Activated CD4-positive, CD25-positive, alpha-beta regulatory T cell treated with anti-CD3 and anti-CD28 coated beads, Interleukin-2, amount 50 U/mL, for 72 hours (primary cell): ENCODE data around the gene SAE1.
A peak's percentile ranks its signal among the peaks of the same experiment; 100 is the strongest.

Experiments
- DNase-seq: peaks from one replicate; pipeline ENCODE4 v3.0.0; 2021

The SAE1 gene

DNA sequence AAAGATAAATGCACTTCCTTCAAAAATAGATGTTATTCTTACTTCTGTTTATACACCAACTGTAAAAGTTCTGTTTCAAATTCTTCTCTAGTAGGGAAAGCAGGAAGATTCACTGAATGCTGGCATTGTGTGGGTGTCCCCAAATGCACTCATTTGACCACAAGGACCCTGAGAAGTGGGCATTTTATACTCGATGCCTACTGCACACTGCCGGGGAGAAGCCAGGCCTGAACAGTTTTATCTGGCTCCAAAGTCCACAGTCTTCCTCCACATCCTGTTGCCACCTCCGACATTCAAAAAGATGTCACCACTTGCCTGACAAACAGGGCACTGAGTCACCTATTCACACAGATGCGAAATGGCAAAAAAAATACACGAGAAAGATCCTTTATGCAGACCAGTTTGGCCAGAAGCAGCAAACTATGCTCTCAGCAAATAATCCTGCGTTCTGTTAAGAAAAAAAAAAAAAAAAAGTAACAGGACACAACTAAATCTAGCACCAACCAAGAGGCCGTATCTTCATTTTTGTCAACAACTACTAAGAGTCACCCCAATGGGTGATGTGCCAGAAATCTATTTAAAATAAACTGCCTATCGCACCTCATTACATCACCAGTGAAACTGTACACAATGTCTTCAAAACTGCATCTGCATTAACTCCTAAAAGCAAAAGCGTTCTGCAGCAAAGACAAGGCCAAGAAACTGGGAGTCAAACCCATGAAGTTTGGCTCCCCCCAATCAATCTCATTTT is 23.3 kb upstream of the SAE1 start:
- DNase-seq, result peak; percentile 41

GRCh38 chr19:47107953-47108746 is 22.5 kb upstream of the SAE1 start:
- no peak for DNase-seq

DNA sequence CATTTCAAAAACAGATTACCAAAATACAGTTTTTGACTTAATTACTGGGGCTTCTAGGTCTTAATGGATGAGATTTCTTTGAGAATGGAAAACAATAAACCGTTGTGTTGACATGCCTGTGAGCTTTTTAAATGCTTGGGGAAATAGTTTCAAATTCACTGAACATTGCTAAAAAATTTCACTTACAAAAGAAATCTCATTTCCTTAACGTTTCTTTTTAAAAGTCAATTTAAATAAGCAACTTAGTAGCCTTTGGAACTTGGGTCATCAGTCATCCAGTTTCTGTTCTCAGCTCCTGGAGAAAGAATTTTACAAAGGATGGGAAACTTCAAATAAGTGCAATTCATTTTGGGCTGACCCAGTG is 21.5 kb upstream of the SAE1 start:
- no peak for DNase-seq

- DNase-seq, result peak; percentile 54
Observed at GRCh38 chr19:47109541-47110375, 20.9 kb upstream of the SAE1 start.

GRCh38 chr19:47110521-47111005 is 20.1 kb upstream of the SAE1 start:
- peak; percentile 50 for DNase-seq

DNA sequence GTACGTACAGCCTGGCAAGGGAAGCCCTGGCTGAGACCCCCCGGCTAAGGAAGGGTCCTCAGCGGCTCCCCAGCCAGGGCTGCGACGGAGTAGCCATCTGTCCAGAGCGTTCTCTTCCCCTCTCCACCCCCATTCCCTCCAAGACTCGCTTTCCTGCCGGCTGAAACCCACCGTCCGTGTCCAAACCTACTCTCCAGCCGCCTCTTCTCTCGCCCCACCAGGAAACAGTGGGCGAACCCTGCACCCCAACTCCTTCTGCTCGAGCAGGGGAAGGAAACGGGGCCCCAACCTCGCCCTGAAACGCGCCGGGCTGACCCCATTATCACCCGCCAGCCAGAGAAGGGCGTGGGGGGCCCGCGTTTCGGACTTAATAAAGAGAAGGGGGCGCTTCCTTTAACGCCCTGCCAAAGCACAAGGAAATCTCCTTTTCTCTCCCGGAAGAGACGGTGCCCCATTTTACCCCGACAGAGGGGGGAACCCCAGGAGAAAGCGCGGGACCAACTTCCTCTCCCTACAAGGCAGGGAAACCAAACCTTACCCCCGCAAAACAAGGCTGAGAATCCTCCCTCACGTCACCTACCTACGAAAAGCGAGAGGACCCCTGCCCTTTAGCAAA is 19.5 kb upstream of the SAE1 start:
- peak; percentile 60 for DNase-seq

- DNase-seq, result no peak
Observed at GRCh38 chr19:47111682-47112165, 18.9 kb upstream of the SAE1 start.

DNA sequence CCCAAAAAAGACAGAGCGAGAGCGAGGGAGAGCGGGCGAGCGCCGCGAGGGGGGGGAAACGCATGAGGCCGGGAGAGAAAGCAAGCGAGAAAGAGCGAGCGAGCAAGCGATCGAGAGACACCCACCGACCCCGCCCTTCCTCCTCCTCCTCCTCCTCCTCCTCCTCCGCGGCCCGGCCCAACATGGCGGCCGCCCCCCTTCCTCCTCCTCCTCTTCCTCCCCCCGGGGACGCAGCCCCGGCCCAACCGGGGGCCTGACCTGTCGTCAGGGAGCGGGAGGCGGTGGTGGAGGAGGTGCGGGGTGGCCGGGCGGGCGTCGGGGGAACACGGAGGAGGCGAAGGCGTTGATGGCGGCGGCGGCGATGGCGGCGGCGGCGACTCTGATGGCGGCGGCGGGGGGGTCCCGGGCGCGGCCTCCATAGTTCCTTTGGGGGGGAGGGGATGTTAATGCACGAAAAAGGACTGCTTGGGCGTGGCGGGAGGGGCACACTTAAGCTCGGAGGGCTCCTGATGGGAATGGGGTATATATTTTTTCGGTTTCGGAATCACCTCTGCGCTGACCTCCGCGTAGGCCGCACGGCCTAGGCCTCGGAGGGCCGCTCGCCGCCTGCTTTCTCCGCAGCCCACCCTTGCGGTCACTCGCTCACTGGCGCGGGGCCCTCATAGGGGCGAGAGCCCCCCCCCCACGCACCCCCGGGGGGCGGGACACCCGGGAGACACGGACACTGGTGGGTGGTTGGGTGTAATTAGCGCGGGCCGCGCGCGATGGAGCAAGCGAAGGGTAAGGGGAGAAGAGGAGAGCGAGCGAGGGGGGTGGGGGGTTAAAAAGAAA is 18.3 kb upstream of the SAE1 start:
- peak; percentile 90 for DNase-seq

DNA sequence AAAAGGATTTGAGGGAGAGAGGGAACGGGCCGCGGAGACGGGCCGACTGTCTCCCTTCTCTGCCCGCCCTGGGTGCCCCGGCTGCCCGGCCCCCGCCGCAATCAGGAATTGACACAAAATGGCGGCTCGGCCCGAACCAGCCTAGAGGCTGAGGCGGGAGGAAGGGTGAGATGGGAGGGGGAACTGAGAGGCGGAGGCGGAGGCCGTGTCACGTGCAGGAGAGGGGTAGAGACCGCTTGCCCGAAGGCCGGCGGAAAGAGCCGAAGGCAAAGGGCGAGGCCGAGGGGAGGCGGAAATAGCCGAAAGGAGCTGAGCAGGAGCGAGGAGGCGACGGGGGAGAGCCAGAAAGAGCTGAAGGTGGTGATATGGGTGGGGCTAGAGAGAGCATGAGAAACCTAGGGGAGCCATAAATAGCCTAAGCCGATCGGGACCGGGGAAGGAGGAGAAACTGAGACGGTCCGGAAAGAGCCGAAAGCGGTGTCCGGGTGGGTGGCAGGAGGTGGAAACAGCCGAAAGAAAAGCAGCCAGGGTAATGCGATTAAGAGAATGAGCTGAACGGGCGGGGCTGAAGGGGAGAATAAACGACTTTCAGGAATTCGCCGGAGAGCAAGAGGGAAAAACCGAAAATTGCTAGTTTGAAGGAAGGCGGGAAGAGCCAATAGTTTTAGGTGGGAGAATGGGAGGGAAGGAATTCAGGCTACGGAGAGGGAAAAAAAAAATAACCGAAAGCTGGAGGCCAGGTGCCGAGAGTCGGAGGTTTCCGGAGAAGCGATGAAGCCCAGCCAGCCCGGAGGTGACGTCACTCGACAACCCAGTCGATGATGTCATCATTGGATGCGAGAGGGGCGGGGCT is 17.4 kb upstream of the SAE1 start, which contains the start of gene ZC3H4:
TSS of gene ZC3H4 (minus strand) at position 780 of the 853 bp plus-strand sequence. CDS start 1,192 bp downstream, outside the sequence.
- DNase-seq, result peak; percentile 100

- no peak for DNase-seq
Observed at GRCh38 chr19:47113850-47114651, 16.6 kb upstream of the SAE1 start.

GRCh38 chr19:47120470-47121067 is 10.1 kb upstream of the SAE1 start:
- DNase-seq, result no peak

DNA sequence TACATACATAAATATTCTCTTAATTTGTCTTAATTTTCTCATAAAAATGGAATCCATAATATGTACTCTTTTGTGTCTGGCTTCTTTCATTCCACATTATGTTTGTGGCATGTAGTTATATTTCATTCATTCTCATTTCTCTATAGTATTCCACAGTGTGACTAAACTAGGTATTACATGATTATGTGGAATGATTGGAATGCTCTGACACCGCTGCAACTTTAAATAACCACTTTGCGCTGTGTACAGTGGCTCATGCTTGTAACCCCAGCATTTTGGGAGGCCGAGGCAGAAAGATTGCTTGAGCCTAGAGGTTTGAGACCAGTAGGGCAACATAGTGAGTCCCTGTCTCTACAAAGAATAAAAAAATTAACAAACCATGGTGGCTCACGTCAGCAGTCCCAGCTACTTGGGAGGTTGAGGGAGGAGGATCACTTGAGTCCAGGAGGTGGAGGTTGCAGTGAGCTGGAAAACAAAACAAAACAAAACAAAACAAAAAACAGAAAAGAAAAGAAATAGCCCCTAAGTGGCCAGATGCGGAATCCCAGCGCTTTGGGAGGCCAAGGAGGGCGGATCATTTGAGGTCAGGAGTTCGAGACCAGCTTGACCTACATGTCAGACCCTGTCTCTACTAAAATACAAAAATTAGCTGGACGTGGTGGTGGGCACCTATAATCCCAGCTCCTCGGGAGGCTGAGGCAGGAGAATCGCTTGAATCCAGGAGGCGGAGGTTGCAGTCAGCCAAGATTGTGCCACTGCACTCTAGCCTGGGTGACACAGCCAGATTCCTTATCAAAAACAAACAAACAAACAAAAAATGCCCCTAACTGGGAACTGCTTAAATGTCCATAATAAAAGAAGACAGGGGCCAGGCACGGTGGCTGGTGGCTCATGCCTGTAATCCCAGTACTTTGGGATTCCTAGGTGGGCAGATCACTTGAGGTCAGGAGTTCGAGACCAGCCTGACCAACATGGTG is 8.0 kb upstream of the SAE1 start:
- DNase-seq, result no peak

DNA sequence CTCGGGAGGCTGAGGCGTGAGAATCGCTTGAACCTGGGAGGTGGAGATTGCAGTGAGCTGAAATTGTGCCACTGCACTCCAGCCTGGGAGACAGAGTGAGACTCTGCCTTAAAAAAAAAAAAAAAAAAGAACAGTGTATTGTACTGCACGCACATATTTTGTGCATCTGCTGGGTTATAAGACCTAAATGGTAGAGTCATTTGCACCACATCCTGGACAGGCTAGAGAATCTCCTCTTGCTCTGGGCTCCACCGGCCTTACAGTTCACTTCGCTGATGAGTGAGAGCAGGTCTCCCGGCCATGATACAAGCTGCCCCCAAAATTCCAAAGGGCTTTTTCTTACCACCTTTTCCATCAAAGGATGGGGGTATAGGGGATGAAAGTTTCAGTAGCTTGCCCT is 7.2 kb upstream of the SAE1 start:
- DNase-seq, result no peak

DNA sequence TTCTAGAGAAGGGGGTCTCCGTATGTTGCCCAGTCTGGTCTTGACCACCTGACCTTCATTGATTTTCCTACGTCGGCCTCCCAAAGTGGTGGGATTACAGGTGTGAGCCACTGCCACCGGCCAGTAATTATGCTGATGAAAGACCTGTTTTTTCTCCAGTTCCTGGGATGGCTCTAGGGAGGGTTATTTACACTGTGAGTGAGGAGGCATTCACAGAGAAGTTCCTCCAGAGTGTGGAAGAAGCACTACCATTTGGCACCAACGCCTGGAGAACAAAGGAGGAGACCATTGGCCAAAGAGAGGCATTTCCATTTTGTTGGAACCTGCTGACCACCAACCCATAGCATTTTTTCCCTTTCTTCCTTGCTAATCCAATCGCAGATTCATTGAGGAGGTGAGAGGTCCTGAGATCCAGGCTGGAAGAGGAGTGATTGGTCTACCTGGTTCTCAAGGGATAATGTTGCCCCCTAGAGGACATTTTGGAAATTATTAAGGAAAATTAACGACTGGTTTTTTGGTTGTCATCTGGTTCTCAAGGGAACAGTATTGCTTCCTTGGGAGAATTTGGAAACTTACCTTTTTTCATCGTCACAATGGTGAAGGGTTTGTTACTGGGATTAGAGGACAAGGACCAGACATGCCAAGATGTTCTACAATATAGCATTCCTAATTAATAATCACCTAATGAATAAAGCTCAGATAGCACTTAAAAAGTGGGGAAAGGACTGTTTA is 5.5 kb upstream of the SAE1 start:
- no peak for DNase-seq

DNA sequence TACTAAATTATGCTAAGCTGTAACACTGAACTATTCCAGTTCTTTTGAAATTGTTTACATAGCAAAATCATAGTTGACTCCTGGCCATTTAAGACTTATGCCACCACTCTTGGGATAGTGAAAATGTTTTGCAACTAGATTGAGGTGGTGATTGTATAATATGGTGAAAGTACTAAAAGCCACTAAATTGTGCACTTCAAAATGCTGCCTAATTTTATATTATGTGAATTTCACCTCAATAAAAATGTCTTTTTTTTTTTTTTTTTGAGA is 5.0 kb upstream of the SAE1 start:
- DNase-seq, result no peak

GRCh38 chr19:47129579-47129978 is 1.1 kb upstream of the SAE1 start:
- DNase-seq, result no peak

DNA sequence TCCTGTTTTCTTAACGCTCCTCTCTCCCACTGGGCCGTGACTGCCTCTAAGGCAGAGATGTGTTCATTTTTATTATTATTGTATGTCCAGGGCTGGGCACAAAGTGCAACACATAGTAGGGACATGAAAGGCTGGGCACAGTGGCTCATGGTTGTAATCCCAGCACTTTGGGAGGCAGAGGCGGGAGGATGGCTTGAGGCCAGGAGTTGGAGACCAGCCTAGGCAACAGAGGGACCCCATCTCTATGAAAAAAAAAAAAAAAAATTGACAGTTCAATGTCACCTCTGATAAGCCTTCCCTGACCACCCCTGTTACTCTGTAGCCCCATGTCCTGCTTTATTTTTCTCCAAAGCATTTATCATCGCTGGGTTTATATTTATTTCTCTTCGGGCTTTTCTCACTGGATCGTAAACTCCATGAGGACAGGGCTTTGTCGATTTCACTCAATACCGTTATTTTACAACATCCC is 481 bp upstream of the SAE1 start:
- DNase-seq, result no peak
